K562 (cell line): ENCODE data around the gene APOM. TPM values are rescaled to one million over a fixed set of nuclear protein-coding genes. Genes with fewer than 3 reads are reported as not detected.
A peak's percentile ranks its signal among the peaks of the same experiment; 100 is the strongest.

Experiments
- CUX1 ChIP-seq: fragments of 200-800 bp; sonication (Bioruptor generic); IDR thresholded peaks from 2 replicates; pipeline ENCODE4 v1.6.1; 2016; ENCODE audit warnings: missing genetic modification characterization, missing compliant biosample characterization
- EWSR1 ChIP-seq: fragments of 450-650 bp; IDR thresholded peaks from 2 replicates; pipeline ENCODE4 v1.6.1; 2018; ENCODE audit warnings: borderline replicate concordance, mild to moderate bottlenecking, low read depth, moderate library complexity; ENCODE audit not compliant: partially characterized antibody
- GTF2A2 ChIP-seq: IDR thresholded peaks from 2 replicates; pipeline ENCODE4 v1.6.1; 2016; ENCODE audit warnings: mild to moderate bottlenecking, missing genetic modification characterization, missing compliant biosample characterization
- HNRNPK ChIP-seq: fragments of 200-400 bp; formaldehyde crosslinking; IDR thresholded peaks from one replicate; pipeline ENCODE4 v1.6.1; 2018; ENCODE audit warnings: mild to moderate bottlenecking, low read depth, low read length; ENCODE audit not compliant: poor library complexity, severe bottlenecking
- POLR2AphosphoS5 ChIP-seq: IDR thresholded peaks from 2 replicates; pipeline ENCODE4 v1.6.1; 2011; ENCODE audit warnings: mild to moderate bottlenecking, low read depth, low read length, moderate library complexity; ENCODE audit not compliant: control insufficient read depth, insufficient read depth
- ZBTB2 ChIP-seq: fragments of 450-650 bp; IDR thresholded peaks from 2 replicates; pipeline ENCODE4 v1.6.1; 2016; ENCODE audit warnings: antibody characterized with exemption
- ZNF232 ChIP-seq: sonication (generic); formaldehyde crosslinking; IDR thresholded peaks from 2 replicates; pipeline ENCODE4 v1.8.0; 2022; ENCODE audit warnings: mild to moderate bottlenecking, missing genetic modification reagents
- polyA plus RNA-seq, 8 experiments: library from polyadenylated mRNA; depleted of rRNA in 4 of 8; stranded (reverse) in 5 of 8; unstranded in 3 of 8; fragments of >200 nt; fragmentation: Nextera tagmentation in 2 of 8; fragmentation: Illumina TruSeq in 1 of 8; extraction: Ambion mirVana in 2 of 8; extraction: Trizol in 1 of 8; gene quantifications; 2 replicates each; pipeline versions ENCODE4 v1.2.1 to v1.2.3, GENCODE V29; 2011 to 2014; ENCODE audit warnings: inconsistent platforms in 1 of 8, missing spikeins in 1 of 8
- total RNA-seq, 7 experiments: library from RNA; depleted of rRNA in 6 of 7; stranded (reverse); fragments of >200 nt in 6 of 7; fragmentation: Illumina TruSeq in 2 of 7; extraction: Trizol in 2 of 7; gene quantifications; 2 replicates each; pipeline versions ENCODE4 v1.2.1 to v1.2.3, GENCODE V29; 2011 to 2021; ENCODE audit warnings: low replicate concordance in 1 of 7
- TF ChIP-seq, protein P1 (sequence below): conservative IDR thresholded peaks from 2 replicates; pipeline ENCODE4 v1.6.1; 2011; ENCODE audit warnings: low read depth, mild to moderate bottlenecking, low read length; ENCODE audit not compliant: control insufficient read depth
- TF ChIP-seq, protein P2 (sequence below), 2 experiments: fragments of 200-800 bp in 1 of 2; sonication (Bioruptor generic) in 1 of 2; sonication (generic) in 1 of 2; formaldehyde crosslinking in 1 of 2; IDR thresholded peaks in 1 of 2; conservative IDR thresholded peaks in 1 of 2; 2 replicates each; pipeline versions ENCODE4 v1.5.0 to v1.6.1; 2016 to 2020; ENCODE audit warnings: missing compliant biosample characterization in 1 of 2, missing genetic modification characterization in 1 of 2, missing genetic modification reagents in 1 of 2
- TF ChIP-seq, protein P3 (sequence below): sonication (generic); formaldehyde crosslinking; IDR thresholded peaks from 2 replicates; pipeline ENCODE4 v1.8.1; 2023; ENCODE audit warnings: mild to moderate bottlenecking, missing genetic modification reagents
- TF ChIP-seq, protein P4 (sequence below): fragments of 450-650 bp; formaldehyde crosslinking; IDR thresholded peaks from 2 replicates; pipeline ENCODE4 v1.4.0; 2020; ENCODE audit warnings: mild to moderate bottlenecking, mixed read lengths

Gene APOM
- total and polyA plus RNA-seq, 9 of the 15 experiments (the other 6 are each of a cell fraction or from before 2014, with no cell fraction given) = 5.7 to 24.3 (median 10.4) TPM

DNA sequence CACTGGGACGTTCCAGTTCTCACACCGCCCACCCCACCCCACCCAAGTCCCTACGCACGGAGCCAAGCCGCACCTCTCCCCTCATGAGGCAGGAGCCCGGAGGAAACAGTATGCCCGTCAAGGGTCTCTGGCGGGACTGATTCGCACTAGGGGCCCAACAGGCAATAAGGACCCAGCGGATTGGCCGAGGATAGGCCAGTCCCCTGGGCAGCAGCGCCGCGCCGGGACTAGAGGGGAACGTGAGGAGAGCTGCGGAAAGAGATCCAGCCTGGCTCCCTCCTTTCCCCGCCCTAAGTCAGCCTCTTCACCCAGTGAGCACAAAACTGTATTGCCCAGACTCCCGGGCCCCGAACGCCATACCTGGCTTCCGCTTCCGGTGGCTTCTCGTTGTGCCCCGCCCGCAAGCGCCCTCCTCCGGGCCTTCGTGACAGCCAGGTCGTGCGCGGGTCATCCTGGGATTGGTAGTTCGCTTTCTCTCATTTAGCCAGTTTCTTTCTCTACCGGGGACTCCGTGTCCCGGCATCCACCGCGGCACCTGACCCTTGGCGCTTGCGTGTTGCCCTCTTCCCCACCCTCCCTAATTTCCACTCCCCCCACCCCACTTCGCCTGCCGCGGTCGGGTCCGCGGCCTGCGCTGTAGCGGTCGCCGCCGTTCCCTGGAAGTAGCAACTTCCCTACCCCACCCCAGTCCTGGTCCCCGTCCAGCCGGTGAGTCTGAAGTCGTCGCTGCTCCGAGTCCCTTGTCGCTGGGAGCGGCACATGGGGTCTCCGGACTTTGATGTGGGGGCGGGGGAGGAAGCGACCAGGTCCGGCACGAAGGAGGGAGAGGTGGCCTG is 10.0 kb downstream of the APOM start, which contains the start of gene CSNK2B (continued):
- TF ChIP-seq, protein P1, sequence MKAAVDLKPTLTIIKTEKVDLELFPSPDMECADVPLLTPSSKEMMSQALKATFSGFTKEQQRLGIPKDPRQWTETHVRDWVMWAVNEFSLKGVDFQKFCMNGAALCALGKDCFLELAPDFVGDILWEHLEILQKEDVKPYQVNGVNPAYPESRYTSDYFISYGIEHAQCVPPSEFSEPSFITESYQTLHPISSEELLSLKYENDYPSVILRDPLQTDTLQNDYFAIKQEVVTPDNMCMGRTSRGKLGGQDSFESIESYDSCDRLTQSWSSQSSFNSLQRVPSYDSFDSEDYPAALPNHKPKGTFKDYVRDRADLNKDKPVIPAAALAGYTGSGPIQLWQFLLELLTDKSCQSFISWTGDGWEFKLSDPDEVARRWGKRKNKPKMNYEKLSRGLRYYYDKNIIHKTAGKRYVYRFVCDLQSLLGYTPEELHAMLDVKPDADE = peak; percentile 98
- TF ChIP-seq, protein P2, sequence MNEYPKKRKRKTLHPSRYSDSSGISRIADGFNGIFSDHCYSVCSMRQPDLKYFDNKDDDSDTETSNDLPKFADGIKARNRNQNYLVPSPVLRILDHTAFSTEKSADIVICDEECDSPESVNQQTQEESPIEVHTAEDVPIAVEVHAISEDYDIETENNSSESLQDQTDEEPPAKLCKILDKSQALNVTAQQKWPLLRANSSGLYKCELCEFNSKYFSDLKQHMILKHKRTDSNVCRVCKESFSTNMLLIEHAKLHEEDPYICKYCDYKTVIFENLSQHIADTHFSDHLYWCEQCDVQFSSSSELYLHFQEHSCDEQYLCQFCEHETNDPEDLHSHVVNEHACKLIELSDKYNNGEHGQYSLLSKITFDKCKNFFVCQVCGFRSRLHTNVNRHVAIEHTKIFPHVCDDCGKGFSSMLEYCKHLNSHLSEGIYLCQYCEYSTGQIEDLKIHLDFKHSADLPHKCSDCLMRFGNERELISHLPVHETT (CRISPR knock-in tag; conservative IDR thresholded peaks at IDR 0.05 in 1 of 2, IDR thresholded peaks at IDR 0.05 in 1 of 2) = no peak
- TF ChIP-seq EWSR1 = no peak
- no peak for TF ChIP-seq CUX1 (CRISPR knock-in tag)
- TF ChIP-seq, protein P3, sequence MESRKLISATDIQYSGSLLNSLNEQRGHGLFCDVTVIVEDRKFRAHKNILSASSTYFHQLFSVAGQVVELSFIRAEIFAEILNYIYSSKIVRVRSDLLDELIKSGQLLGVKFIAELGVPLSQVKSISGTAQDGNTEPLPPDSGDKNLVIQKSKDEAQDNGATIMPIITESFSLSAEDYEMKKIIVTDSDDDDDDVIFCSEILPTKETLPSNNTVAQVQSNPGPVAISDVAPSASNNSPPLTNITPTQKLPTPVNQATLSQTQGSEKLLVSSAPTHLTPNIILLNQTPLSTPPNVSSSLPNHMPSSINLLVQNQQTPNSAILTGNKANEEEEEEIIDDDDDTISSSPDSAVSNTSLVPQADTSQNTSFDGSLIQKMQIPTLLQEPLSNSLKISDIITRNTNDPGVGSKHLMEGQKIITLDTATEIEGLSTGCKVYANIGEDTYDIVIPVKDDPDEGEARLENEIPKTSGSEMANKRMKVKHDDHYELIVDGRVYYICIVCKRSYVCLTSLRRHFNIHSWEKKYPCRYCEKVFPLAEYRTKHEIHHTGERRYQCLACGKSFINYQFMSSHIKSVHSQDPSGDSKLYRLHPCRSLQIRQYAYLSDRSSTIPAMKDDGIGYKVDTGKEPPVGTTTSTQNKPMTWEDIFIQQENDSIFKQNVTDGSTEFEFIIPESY (CRISPR knock-in tag) = no peak
- TF ChIP-seq ZBTB2 = peak; percentile 79
- TF ChIP-seq, protein P4, sequence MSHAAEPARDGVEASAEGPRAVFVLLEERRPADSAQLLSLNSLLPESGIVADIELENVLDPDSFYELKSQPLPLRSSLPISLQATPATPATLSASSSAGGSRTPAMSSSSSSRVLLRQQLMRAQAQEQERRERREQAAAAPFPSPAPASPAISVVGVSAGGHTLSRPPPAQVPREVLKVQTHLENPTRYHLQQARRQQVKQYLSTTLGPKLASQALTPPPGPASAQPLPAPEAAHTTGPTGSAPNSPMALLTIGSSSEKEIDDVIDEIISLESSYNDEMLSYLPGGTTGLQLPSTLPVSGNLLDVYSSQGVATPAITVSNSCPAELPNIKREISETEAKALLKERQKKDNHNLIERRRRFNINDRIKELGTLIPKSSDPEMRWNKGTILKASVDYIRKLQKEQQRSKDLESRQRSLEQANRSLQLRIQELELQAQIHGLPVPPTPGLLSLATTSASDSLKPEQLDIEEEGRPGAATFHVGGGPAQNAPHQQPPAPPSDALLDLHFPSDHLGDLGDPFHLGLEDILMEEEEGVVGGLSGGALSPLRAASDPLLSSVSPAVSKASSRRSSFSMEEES (CRISPR knock-in tag) = no peak
- no peak for TF ChIP-seq HNRNPK
- TF ChIP-seq GTF2A2 (tag) = no peak
- TF ChIP-seq POLR2AphosphoS5 = peak; percentile 97
- peak; percentile 85; the same call in 1 of the 2 replicates for TF ChIP-seq ZNF232 (CRISPR knock-in tag)
